Body of pancreas (tissue), 4 donors: ENCODE results near the gene EMC8. TPM values are rescaled to one million over a fixed set of nuclear protein-coding genes. Genes with fewer than 3 reads are reported as not detected.

Source experiments
- ATAC-seq: fragments of 150-250 bp; one replicate; pipeline ENCODE4 v1.9.1; 2016
- DNase-seq, 4 donors: peaks; one replicate each; pipeline ENCODE4 v3.0.0-alpha.2; 2019
- H3K27ac ChIP-seq, 4 donors: fragments of 200-600 bp; sonication (generic); 1 replicate in 3 of 4; 2 replicates in 1 of 4; pipeline versions ENCODE4 v1.5.1 to v1.6.1; 2016 to 2019; ENCODE audit warnings: mild to moderate bottlenecking in 1 of 4, mixed read lengths in 1 of 4, moderate library complexity in 1 of 4
- H3K27me3 ChIP-seq, 2 donors: fragments of 200-600 bp; sonication (generic); one replicate each; pipeline ENCODE4 v1.6.0; 2016; ENCODE audit warnings: mild to moderate bottlenecking in 1 of 2
- H3K36me3 ChIP-seq, 2 donors: fragments of 200-600 bp; sonication (generic); replicated peaks in 1 of 2; 2 replicates each; pipeline ENCODE4 v1.5.1; 2016; ENCODE audit warnings: low read depth in 2 of 2; ENCODE audit not compliant: insufficient read depth in 1 of 2
- H3K4me1 ChIP-seq: fragments of 200-600 bp; sonication (generic); one replicate; pipeline ENCODE4 v1.6.0; 2016
- H3K4me3 ChIP-seq, 2 donors: fragments of 200-600 bp; sonication (generic); 1 replicate in 1 of 2; 2 replicates in 1 of 2; pipeline ENCODE4 v1.5.1; 2016 to 2019
- H3K9me3 ChIP-seq, 3 donors: fragments of 200-600 bp; sonication (generic); 1 replicate in 2 of 3; 2 replicates in 1 of 3; pipeline ENCODE4 v1.5.1; 2016
- CTCF ChIP-seq, 7 experiments: fragments of 450-650 bp in 4 of 7; fragments of 200-600 bp in 3 of 7; sonication (generic) in 3 of 7; IDR thresholded peaks; one replicate each; pipeline ENCODE4 v1.5.1; 2016 to 2019; ENCODE audit warnings: antibody characterized with exemption in 7 of 7
- POLR2A ChIP-seq, 3 donors: fragments of 450-650 bp; IDR thresholded peaks; one replicate each; pipeline ENCODE4 v1.6.1; 2016; ENCODE audit warnings: antibody characterized with exemption in 3 of 3, mild to moderate bottlenecking in 2 of 3
- WGBS, 2 donors: methylation state at CpG; one replicate each; pipeline ENCODE4 v1.1.5; 2017; 5-methylcytosine and 5-hydroxymethylcytosine counted together
- intact Hi-C: fragments of 100-400 bp; cut with DNase I; formaldehyde crosslinking; loops from one replicate; pipeline ENCODE4 v1.15.1; 2023
- total RNA-seq, 2 donors: library from RNA; depleted of rRNA; stranded (reverse); fragments of >200 nt; gene quantifications; one replicate each; pipeline ENCODE4 v1.1.0, GENCODE V29; 2016

Gene EMC8
- total RNA-seq, 2 donors from 2014 or later: 16.3 to 30.7 TPM

DNA sequence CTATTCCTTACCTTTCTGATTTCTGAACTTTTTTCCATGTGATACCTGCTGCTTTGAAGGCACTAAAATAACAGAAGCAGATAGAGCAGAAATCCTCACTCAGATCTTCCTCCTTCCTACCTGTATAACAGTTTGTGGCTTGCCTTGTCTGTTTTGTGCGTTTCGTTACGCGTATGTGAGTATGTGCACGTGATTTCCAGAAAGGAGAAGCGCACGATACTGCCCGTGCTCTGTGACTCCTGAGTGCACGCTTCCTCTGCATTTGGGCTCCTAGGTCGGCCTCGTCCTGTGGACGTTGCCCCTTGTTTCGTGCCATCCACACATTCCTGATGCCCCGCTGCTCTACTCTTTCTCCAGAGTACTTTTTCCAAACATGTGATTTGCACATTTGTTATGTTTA is 4.2 kb upstream of the EMC8 start:
- TF ChIP-seq CTCF (IDR thresholded peaks at IDR 0.05) (no peak), POLR2A (IDR thresholded peaks at IDR 0.05) (no peak)
- Histone ChIP-seq H3K27ac (no peak overlapping the region), H3K36me3 (peaks cover 17 to 27% of the 10 kb centered on the region in 2 donors), H3K9me3 (no peaks in the 10 kb centered on the region), H3K27me3 (no peaks in the 10 kb centered on the region), H3K4me3 (no peak overlapping the region), H3K4me1 (peaks cover 14% of the 10 kb centered on the region)
- DNase-seq: no peak
- intact Hi-C loops: no loop called here
- no peak for ATAC-seq
- WGBS, 2 donors: 69 to 77% methylated on average over 13 to 14 of the region's 14 CpGs

GRCh38 chr16:85800321-85800669 is 951 bp upstream of the EMC8 start:
- no peak for TF ChIP-seq POLR2A (IDR thresholded peaks at IDR 0.05)
- ATAC-seq (no peak), DNase-seq (no peak)
- WGBS, 2 donors: 3 to 7% methylated on average over 9 of the region's 9 CpGs
- intact Hi-C loops: no loop called here
- no peaks in the 10 kb centered on the region for H3K27me3 ChIP-seq
- peaks cover 27% of the 10 kb centered on the region for H3K4me1 ChIP-seq
- peak overlapping the region; percentile 78 to 86 (median 78) for H3K27ac ChIP-seq
- H3K4me3 ChIP-seq: peak overlapping the region; percentile 90 to 91
- H3K36me3 ChIP-seq: peaks cover 7 to 15% of the 10 kb centered on the region in 2 donors
- H3K9me3 ChIP-seq: no peaks in the 10 kb centered on the region

DNA sequence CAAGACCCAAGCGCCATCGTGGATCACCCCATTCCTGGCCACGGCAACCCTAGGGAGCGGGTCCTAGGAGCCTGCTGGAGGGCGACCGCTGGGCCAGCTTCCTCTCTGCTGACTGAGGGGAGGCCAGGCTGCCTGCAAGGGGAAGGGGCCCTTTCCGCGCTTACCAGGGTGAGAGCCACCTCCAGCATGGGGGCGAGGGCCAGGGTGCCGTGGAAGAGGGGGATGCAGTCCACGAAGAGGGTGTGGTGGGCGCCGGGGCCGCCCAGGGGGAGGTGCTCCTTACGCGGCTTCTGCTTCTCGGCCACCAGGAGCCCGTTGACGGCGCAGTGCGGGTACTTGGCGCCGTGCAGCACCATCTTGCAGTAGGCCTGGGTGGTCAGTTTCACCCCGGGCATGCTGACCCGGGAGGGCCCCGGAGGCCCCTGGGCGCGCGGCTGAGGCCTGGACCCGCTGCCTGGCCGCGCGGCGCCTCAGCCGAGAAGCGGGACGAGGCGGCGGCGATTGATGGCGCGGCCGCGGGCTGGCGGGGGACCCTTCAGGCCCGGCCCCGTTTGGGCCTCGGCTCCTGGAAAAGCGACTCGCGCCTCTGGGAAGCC is 345 bp downstream of the EMC8 start:
- DNase-seq (peak in 3 of 4 donors; percentile 15 to 32 (median 21)), ATAC-seq (peak; percentile 9)
- Histone ChIP-seq H3K9me3 (no peaks in the 10 kb centered on the region), H3K36me3 (peaks cover 7% of the 10 kb centered on the region in 2 donors), H3K27ac (peak overlapping the region; percentile 78 to 86 (median 78)), H3K4me3 (peak overlapping the region; percentile 90 to 91), H3K4me1 (peaks cover 31% of the 10 kb centered on the region), H3K27me3 (no peaks in the 10 kb centered on the region)
- TF ChIP-seq POLR2A (IDR thresholded peaks at IDR 0.05): no peak
- TF ChIP-seq CTCF (IDR thresholded peaks at IDR 0.05): no peak
- WGBS, 2 donors: 1% methylated on average over 36 of the region's 51 CpGs; no CpG with 5 or more reads in 1 of the 2 donors
- intact Hi-C loops: no loop called here

- H3K9me3 ChIP-seq: no peaks in the 10 kb centered on the region
- peaks cover 7% of the 10 kb centered on the region in 2 donors for H3K36me3 ChIP-seq
- DNase-seq (no peak), ATAC-seq (no peak)
- 5 to 17% methylated on average over 15 to 17 of the region's 17 CpGs for WGBS, 2 donors
- H3K4me3 ChIP-seq: peak overlapping the region; percentile 90 to 91
- intact Hi-C loops: no loop called here
- peaks cover 33% of the 10 kb centered on the region for H3K4me1 ChIP-seq
- peak overlapping the region in 1 of 4 donors; percentile 78 for H3K27ac ChIP-seq
- TF ChIP-seq POLR2A (IDR thresholded peaks at IDR 0.05): no peak
- no peak for TF ChIP-seq CTCF (IDR thresholded peaks at IDR 0.05)
- H3K27me3 ChIP-seq: no peaks in the 10 kb centered on the region
Measured at GRCh38 chr16:85798283-85798776, 1.0 kb downstream of the EMC8 start.

DNA sequence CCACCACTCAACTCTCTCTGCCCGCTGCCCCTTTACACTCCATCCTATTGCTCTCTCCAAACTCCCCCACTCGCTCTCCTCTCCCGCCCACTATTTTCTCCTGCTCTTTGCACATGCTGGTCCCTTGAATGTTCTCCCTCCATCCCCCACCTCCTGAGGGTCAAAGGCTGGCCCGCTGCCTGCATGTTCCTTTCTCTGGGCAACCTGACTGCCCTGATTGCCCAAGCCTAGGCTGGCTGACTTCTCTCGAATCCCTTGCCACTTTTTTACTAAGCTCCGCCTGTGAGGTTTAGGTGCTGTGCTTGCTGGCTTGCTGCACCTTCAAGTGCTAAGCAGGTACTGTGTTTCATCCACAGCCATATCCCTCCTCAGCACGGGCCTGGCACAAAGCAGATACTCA is 2.7 kb downstream of the EMC8 start:
- H3K27ac ChIP-seq: no peak overlapping the region
- ATAC-seq (no peak), DNase-seq (no peak)
- TF ChIP-seq POLR2A (IDR thresholded peaks at IDR 0.05): no peak
- TF ChIP-seq CTCF (IDR thresholded peaks at IDR 0.05): no peak
- WGBS, 2 donors: 89 to 90% methylated on average over 7 of the region's 7 CpGs
- H3K4me3 ChIP-seq: no peak overlapping the region
- intact Hi-C loops: no loop called here
- no peaks in the 10 kb centered on the region for H3K9me3 ChIP-seq
- H3K36me3 ChIP-seq: peaks cover 0 to 2% of the 10 kb centered on the region in 2 donors
- no peaks in the 10 kb centered on the region for H3K27me3 ChIP-seq
- peaks cover 33% of the 10 kb centered on the region for H3K4me1 ChIP-seq
